Measurements from ENCODE around the gene CFI.

DNA sequence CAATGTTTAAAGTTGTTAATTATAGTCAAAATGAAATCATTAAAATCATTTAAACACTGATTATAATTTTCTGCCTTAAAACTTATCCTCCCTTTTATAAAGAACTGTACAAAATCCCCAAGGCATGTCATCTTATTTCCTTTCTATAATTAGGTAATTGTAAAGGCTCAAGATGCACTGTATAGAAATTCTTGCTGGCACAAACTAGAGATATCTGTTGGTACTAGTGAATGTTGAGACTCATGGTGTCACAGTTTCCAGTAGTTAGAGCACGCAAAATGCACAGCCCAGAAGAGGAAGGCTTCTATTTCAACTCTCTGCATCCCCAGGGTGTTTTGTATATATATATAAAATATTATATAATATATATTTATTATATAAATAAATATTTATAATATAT lies 49.3 kb downstream of the CFI start:
- TF ChIP-seq, protein P1, sequence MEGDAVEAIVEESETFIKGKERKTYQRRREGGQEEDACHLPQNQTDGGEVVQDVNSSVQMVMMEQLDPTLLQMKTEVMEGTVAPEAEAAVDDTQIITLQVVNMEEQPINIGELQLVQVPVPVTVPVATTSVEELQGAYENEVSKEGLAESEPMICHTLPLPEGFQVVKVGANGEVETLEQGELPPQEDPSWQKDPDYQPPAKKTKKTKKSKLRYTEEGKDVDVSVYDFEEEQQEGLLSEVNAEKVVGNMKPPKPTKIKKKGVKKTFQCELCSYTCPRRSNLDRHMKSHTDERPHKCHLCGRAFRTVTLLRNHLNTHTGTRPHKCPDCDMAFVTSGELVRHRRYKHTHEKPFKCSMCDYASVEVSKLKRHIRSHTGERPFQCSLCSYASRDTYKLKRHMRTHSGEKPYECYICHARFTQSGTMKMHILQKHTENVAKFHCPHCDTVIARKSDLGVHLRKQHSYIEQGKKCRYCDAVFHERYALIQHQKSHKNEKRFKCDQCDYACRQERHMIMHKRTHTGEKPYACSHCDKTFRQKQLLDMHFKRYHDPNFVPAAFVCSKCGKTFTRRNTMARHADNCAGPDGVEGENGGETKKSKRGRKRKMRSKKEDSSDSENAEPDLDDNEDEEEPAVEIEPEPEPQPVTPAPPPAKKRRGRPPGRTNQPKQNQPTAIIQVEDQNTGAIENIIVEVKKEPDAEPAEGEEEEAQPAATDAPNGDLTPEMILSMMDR (conservative IDR thresholded peaks at IDR 0.05; ENCODE audit: low read length): no peak
- TF ChIP-seq EZH2phosphoT487 (IDR thresholded peaks at IDR 0.05; ENCODE audit: borderline replicate concordance): no peak

Data from Loucy (cell line).